GM18858 (cell line): ENCODE results near the gene IFIT2.
"Not testable (repeated sequence)": the region's sequence is repeated elsewhere in the genome, so short reads cannot be mapped to it uniquely, and the experiment has no call there.

Experiments
- ATAC-seq: cut with Tn5 transposase; IDR thresholded peaks from one replicate; pipeline ENCODE4 v1.9.1; 2021; ENCODE audit not compliant: unreplicated experiment

The IFIT2 gene

DNA sequence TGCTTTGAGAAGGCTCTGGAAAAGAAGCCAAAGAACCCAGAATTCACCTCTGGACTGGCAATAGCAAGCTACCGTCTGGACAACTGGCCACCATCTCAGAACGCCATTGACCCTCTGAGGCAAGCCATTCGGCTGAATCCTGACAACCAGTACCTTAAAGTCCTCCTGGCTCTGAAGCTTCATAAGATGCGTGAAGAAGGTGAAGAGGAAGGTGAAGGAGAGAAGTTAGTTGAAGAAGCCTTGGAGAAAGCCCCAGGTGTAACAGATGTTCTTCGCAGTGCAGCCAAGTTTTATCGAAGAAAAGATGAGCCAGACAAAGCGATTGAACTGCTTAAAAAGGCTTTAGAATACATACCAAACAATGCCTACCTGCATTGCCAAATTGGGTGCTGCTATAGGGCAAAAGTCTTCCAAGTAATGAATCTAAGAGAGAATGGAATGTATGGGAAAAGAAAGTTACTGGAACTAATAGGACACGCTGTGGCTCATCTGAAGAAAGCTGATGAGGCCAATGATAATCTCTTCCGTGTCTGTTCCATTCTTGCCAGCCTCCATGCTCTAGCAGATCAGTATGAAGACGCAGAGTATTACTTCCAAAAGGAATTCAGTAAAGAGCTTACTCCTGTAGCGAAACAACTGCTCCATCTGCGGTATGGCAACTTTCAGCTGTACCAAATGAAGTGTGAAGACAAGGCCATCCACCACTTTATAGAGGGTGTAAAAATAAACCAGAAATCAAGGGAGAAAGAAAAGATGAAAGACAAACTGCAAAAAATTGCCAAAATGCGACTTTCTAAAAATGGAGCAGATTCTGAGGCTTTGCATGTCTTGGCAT is 4.8 kb downstream of the IFIT2 start:
- no peak for ATAC-seq

- ATAC-seq, result no peak
Measured at GRCh38 chr10:89307269-89307577, 5.4 kb downstream of the IFIT2 start.

DNA sequence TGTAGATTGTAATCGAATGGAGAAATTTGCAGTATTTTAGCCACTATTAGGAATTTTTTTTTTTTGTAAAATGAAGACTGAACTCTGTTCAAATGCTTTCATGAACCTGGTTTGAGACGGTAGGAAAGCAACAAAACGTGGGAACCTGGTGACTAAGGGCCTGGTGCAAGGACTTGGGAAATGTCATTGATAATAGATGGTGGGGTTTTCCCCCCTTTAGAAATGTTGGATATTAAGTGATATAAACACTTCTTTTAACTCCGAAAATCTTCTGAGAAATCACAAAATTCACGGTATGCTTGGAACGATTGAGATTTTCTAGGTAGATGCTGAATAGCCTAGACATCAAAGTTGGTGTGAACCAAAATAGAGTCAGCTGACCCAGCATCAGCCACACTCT is 6.4 kb downstream of the IFIT2 start:
- ATAC-seq, result no peak

GRCh38 chr10:89308736-89309135 is 6.9 kb downstream of the IFIT2 start:
- ATAC-seq, result no peak

DNA sequence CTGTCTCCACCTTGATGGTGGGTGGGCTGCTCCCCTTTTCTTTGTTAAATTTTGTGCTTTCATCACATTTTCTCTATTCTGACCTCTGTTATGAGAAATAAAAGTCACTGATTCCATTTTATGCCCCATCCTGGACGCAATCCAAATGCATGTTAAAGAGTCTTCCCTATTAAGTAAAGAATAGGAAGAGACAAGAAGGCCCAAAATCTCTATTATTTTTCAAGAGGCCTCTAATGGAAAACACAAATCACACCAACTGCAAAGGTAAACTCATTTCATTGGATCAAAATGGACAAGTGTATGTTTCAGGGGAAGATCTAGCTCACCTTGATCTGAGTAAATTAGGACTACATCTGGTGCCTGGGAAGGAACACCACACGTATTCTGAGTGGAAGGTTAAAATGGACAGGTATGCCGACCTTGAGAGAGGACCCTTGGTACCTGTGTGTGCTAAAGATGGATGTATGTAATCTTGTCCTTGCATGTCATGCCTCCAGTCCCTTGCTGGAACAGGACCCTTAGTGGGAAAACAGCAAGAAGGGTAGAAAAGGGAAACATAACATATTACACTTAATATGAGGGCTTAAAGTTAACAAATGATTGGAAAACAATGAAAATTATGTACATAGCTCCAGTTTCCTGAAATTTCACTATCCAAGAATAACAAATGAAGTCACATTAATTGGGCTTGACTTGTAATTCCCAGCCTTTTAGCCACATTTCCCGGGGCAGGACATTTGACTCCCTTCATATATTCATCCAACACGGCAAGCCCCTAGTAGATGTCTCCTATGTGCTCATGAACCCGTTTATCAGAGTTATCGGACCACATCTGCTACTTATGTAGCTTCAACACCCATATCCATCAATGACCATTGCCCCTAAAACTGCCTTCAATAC is 7.6 kb downstream of the IFIT2 start:
- no peak for ATAC-seq

GRCh38 chr10:89310056-89310893 is 8.4 kb downstream of the IFIT2 start:
- no peak for ATAC-seq

DNA sequence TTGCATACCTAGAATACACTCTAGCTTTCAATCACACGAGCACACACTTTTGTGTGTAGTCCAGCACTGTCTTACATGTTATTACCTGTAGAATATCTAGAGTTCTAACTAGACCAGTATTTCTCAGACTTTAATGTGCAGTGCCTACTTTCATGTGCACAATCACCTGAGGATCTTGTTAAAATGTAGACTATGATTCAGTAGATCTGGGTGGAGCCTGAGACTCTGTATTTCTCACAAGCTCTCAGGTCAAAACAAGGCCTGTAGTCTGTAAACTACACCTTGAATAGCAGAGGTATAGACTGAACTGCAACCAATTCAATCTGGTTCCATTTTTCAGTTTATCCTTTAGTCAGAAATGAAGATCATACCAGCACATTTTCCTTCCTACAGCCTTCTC is 11.1 kb downstream of the IFIT2 start:
- no peak for ATAC-seq

DNA sequence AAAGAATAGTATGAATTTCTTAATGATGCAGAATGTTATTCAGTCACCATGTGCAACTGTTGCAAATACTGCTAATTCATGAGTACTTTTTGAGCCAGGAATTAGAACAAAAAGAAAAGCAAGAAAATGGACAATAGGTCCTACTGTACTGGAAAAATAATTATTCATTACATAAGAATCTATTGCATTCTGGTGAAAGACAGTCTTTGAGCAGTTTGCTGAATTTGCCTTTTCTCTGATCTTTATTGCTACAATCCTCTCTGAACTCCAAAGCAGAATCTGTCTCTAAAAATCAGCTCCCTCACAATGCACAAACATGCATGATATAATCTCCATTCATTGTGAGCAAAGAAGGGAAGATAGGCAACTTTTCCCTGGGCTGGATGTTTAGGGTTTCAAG is 12.8 kb downstream of the IFIT2 start:
- no peak for ATAC-seq

GRCh38 chr10:89318047-89318446 is 16.2 kb downstream of the IFIT2 start:
- ATAC-seq, result not testable (repeated sequence)

- ATAC-seq, result not testable (repeated sequence)
Measured at GRCh38 chr10:89325081-89325480, 23.2 kb downstream of the IFIT2 start.

GRCh38 chr10:89325856-89326255 is 24.0 kb downstream of the IFIT2 start:
- not testable (repeated sequence) for ATAC-seq

- no peak for ATAC-seq
Measured at GRCh38 chr10:89327803-89328441, 26.1 kb downstream of the IFIT2 start, which contains the start of gene IFIT3. IFIT3 (plus strand) TSS chr10:89327997; CDS start chr10:89328074, 77 bp downstream.

GRCh38 chr10:89329151-89329550 is 27.3 kb downstream of the IFIT2 start:
- ATAC-seq, result no peak

DNA sequence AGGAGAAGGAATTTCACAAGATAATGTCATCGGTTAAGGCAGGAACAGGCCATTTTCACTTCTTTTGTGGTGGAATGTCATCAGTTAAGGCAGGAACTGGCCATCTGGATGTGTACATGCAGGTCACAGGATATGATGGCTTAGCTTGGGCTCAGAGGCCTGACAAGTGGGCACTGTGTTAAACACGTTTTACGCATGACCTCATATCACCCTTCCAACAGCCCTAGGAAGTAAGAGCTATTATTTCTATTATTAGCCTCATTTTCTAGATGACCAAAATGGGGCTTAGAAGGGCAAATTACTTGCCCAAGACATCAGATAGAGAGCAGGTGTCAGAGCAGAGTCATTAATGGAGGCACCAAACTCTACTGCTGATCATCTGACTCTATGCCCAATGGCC is 28.2 kb downstream of the IFIT2 start:
- not testable (repeated sequence) for ATAC-seq

DNA sequence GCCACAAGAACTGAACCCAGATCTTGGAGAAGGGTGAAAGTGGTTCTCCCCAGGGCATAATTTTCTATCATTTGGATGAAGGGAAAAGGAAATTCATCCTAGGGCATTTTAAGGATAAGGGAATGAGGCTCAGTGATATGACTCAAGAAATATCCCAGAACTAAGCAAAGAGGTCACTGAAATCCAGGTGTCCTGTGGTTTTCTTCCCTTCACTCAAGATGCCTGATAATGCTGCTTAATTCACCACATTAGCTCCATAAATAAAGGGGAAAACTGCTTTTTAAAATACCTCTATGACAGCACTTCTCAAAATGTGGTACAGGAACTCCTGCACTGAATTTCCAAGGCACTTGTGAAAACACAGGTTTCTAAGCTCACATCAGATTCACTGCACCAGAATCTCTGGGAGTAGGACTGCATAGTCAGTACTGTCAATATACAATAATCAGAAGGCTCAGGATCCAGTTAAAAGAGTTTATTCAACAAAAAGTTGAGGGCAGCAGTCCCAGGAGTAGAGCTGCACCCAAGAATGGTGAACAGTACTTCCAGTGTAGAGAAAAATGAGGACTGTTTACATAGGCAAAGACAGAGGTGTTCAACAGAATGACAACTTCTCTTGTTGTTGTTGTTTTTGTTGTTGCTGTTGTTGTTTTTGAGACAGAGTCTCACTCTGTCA is 28.8 kb downstream of the IFIT2 start:
- no peak for ATAC-seq

DNA sequence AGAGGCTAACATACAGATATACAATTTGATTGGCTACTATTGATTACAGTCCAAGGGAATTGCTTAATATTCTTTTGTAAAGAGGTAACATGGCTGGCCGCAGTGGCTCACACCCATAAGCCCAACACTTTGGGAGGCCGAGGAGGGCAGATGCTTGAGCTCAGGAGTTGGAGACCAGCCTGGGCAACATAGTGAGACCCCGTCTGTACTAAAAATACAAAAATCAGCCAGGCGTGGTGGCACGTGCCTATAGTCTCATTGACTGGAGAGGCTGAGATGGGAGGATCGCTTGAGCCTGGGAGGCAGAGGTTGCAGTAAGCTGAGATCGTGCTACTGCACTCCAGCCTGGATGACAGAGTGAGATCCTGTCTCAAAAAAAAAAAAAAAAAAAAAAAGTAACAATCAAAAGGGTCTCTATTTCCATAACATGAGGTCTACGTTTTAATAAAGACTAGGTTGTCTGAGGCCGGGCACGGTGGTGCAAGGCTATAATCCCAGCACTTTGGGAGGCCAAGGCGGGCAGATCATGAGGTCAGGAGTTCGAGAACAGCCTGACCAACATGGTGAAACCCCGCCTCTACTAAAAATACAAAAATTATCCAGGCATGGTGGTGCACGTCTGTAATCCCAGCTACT is 29.8 kb downstream of the IFIT2 start:
- ATAC-seq, result not testable (repeated sequence)

GRCh38 chr10:89332123-89332633 is 30.3 kb downstream of the IFIT2 start:
- peak; percentile 31 for ATAC-seq

- no peak for ATAC-seq
Measured at GRCh38 chr10:89335226-89335625, 33.4 kb downstream of the IFIT2 start.

- no peak for ATAC-seq
Measured at GRCh38 chr10:89336241-89336640, 34.4 kb downstream of the IFIT2 start.
